WTC11 (cell line): Measurements from ENCODE around the gene KLHL5. TPM values are rescaled to one million over a fixed set of nuclear protein-coding genes. Genes with fewer than 3 reads are reported as not detected.

Experiments
- ATAC-seq: fragments of 200-7000 bp; cut with Tn5 transposase; 2 replicates; pipeline ENCODE4 v1.10.0; 2021; ENCODE audit warnings: mild to moderate bottlenecking, moderate library complexity
- CTCF ChIA-PET: fragments of 300-600 bp; sonication (Branson Sonifier 250); formaldehyde crosslinking; loops from one replicate; lab custom pipeline; 2021; ENCODE audit warnings: antibody characterized with exemption; lab: Charles Lee
- POLR2A ChIA-PET: fragments of 350-600 bp; sonication (Branson Sonifier 250); formaldehyde crosslinking; loops from one replicate; lab custom pipeline; 2021; ENCODE audit warnings: antibody characterized with exemption; lab: Charles Lee
- DNase-seq: peaks from one replicate; pipeline ENCODE4 v3.0.0; 2021; ENCODE audit warnings: low spot score
- H3K27ac Mint-ChIP-seq: 2 replicates; pipeline ENCODE4 v1.8.0; 2021; ENCODE audit warnings: mixed read lengths
- H3K27me3 Mint-ChIP-seq: 2 replicates; pipeline ENCODE4 v1.8.0; 2021; ENCODE audit warnings: low read depth, mild to moderate bottlenecking, moderate library complexity, mixed read lengths
- H3K36me3 Mint-ChIP-seq: 2 replicates; pipeline ENCODE4 v1.8.0; 2021; ENCODE audit warnings: mixed read lengths
- H3K4me1 Mint-ChIP-seq: 2 replicates; pipeline ENCODE4 v1.8.0; 2022; ENCODE audit warnings: mixed read lengths
- H3K4me3 Mint-ChIP-seq: 2 replicates; pipeline ENCODE4 v1.8.0; 2021; ENCODE audit warnings: mild to moderate bottlenecking, moderate library complexity, mixed read lengths
- H3K9me3 Mint-ChIP-seq: 2 replicates; pipeline ENCODE4 v1.8.0; 2021; ENCODE audit warnings: mixed read lengths
- ARID4B ChIP-seq: sonication (generic); formaldehyde crosslinking; IDR thresholded peaks from 2 replicates; pipeline ENCODE4 v1.8.0; 2023; ENCODE audit warnings: missing genetic modification reagents, mild to moderate bottlenecking, borderline replicate concordance
- CBFB ChIP-seq: sonication (generic); formaldehyde crosslinking; IDR thresholded peaks from 2 replicates; pipeline ENCODE4 v1.8.1; 2022; ENCODE audit warnings: mild to moderate bottlenecking, low read depth, missing genetic modification reagents
- CREB1 ChIP-seq: sonication (generic); formaldehyde crosslinking; IDR thresholded peaks from 2 replicates; pipeline ENCODE4 v1.8.0; 2023; ENCODE audit warnings: mild to moderate bottlenecking, missing genetic modification reagents
- CTCF ChIP-seq: fragments of 200-600 bp; IDR thresholded peaks from 2 replicates; pipeline ENCODE4 v1.8.0; 2022; ENCODE audit warnings: antibody characterized with exemption
- ELF4 ChIP-seq: sonication (generic); formaldehyde crosslinking; IDR thresholded peaks from 2 replicates; pipeline ENCODE4 v1.8.1; 2022; ENCODE audit warnings: low read depth, mild to moderate bottlenecking, moderate library complexity, missing genetic modification reagents
- EMX1 ChIP-seq: fragments of 250-450 bp; sonication (Bioruptor Pico); IDR thresholded peaks from 2 replicates; pipeline ENCODE4 v1.8.0; 2021; ENCODE audit warnings: mild to moderate bottlenecking
- FOXP4 ChIP-seq: sonication (generic); formaldehyde crosslinking; IDR thresholded peaks from 2 replicates; pipeline ENCODE4 v1.8.0; 2022; ENCODE audit warnings: mild to moderate bottlenecking, missing genetic modification reagents
- GRHL2 ChIP-seq: fragments of 250-450 bp; sonication (Bioruptor Pico); IDR thresholded peaks from 2 replicates; pipeline ENCODE4 v1.8.0; 2022; ENCODE audit warnings: mild to moderate bottlenecking, moderate library complexity; ENCODE audit not compliant: insufficient replicate concordance, severe bottlenecking
- JUN ChIP-seq: sonication (generic); formaldehyde crosslinking; IDR thresholded peaks from 2 replicates; pipeline ENCODE4 v1.8.0; 2023; ENCODE audit warnings: mild to moderate bottlenecking, missing genetic modification reagents
- KAT7 ChIP-seq: sonication (generic); formaldehyde crosslinking; IDR thresholded peaks from 2 replicates; pipeline ENCODE4 v1.8.1; 2023; ENCODE audit warnings: missing genetic modification reagents, mild to moderate bottlenecking, borderline replicate concordance
- MLX ChIP-seq: sonication (generic); formaldehyde crosslinking; IDR thresholded peaks from 2 replicates; pipeline ENCODE4 v1.8.1; 2023; ENCODE audit warnings: mild to moderate bottlenecking, missing genetic modification reagents, moderate library complexity
- RELA ChIP-seq: sonication (generic); formaldehyde crosslinking; IDR thresholded peaks from 2 replicates; pipeline ENCODE4 v1.8.1; 2022; ENCODE audit warnings: missing genetic modification reagents, mild to moderate bottlenecking, borderline replicate concordance
- SMAD3 ChIP-seq: sonication (generic); formaldehyde crosslinking; IDR thresholded peaks from 2 replicates; pipeline ENCODE4 v1.8.0; 2022; ENCODE audit warnings: missing genetic modification reagents, mild to moderate bottlenecking, borderline replicate concordance
- SMAD4 ChIP-seq: sonication (generic); formaldehyde crosslinking; IDR thresholded peaks from 2 replicates; pipeline ENCODE4 v1.8.0; 2022; ENCODE audit warnings: mild to moderate bottlenecking, missing genetic modification reagents
- TEAD1 ChIP-seq: sonication (generic); formaldehyde crosslinking; IDR thresholded peaks from 2 replicates; pipeline ENCODE4 v1.8.0; 2022; ENCODE audit warnings: mild to moderate bottlenecking, missing genetic modification reagents
- USF1 ChIP-seq: sonication (generic); formaldehyde crosslinking; IDR thresholded peaks from 2 replicates; pipeline ENCODE4 v1.8.0; 2022; ENCODE audit warnings: mild to moderate bottlenecking, missing genetic modification reagents
- ZNF138 ChIP-seq: sonication (generic); formaldehyde crosslinking; conservative IDR thresholded peaks from 2 replicates; pipeline ENCODE4 v1.8.1; 2022; ENCODE audit warnings: mild to moderate bottlenecking, moderate library complexity, missing genetic modification reagents
- ZNF232 ChIP-seq: sonication (generic); formaldehyde crosslinking; IDR thresholded peaks from 2 replicates; pipeline ENCODE4 v1.8.0; 2022; ENCODE audit warnings: mild to moderate bottlenecking, missing genetic modification reagents
- ZNF263 ChIP-seq: sonication (generic); formaldehyde crosslinking; IDR thresholded peaks from 2 replicates; pipeline ENCODE4 v1.8.1; 2022; ENCODE audit warnings: low read depth, mild to moderate bottlenecking, moderate library complexity, missing genetic modification reagents
- ZNF317 ChIP-seq: sonication (generic); formaldehyde crosslinking; IDR thresholded peaks from 2 replicates; pipeline ENCODE4 v1.8.1; 2023; ENCODE audit warnings: low read depth, mild to moderate bottlenecking, moderate library complexity, missing genetic modification reagents, borderline replicate concordance
- ZNF671 ChIP-seq: fragments of 250-450 bp; sonication (Bioruptor Pico); IDR thresholded peaks from 2 replicates; pipeline ENCODE4 v1.8.0; 2021; ENCODE audit warnings: mild to moderate bottlenecking
- total RNA-seq: library from RNA; stranded (reverse); gene quantifications from 3 replicates; pipeline ENCODE4 v1.2.3, GENCODE V29; 2021
- TF ChIP-seq, protein P1 (sequence below): sonication (generic); formaldehyde crosslinking; IDR thresholded peaks from 2 replicates; pipeline ENCODE4 v1.8.1; 2023; ENCODE audit warnings: mild to moderate bottlenecking, missing genetic modification reagents, moderate library complexity

Gene KLHL5
- total RNA-seq, 1 experiment from 2014 or later, result 21.1 TPM

DNA sequence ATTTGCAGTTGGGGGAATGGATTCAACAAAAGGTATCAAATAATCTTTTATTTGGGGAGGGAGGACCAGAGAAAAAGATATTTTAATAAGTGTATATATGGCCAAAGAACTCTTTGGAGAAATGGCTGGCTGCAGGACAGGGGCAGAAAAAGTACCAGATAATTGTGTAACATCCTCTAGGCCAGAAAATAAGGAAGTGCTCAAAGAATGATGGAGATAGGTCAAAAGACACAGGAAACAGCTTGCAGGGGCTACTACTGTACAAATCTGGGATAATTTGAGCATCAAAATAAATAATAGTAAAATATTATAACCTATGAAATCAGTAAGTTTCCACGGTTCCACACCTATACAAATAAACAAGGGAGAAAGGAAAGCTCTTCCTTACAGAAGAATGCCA, 34.8 kb downstream of the KLHL5 start:
- TF ChIP-seq ZNF138 (CRISPR knock-in tag) (no peak), SMAD3 (CRISPR knock-in tag) (no peak), USF1 (no peak), ELF4 (CRISPR knock-in tag) (no peak), ZNF671 (CRISPR knock-in tag) (no peak), TEAD1 (CRISPR knock-in tag) (no peak), ZNF317 (CRISPR knock-in tag) (no peak), GRHL2 (CRISPR knock-in tag) (no peak), KAT7 (CRISPR knock-in tag) (no peak), ZNF263 (CRISPR knock-in tag) (no peak), CTCF (no peak)
- H3K9me3 Mint-ChIP-seq, result no peaks in the 10 kb centered on the region

GRCh38 chr4:39097290-39097689, 35.3 kb downstream of the KLHL5 start:
- ATAC-seq (no peak), DNase-seq (no peak)
- CTCF ChIA-PET, result interaction anchor here (0.6 kb wide), 1 partner anchor 219 kb away, joined by 3 read pairs; no protein-coding TSS in a partner anchor
- no peaks in the 10 kb centered on the region for H3K27me3 Mint-ChIP-seq
- no peak overlapping the region for H3K4me3 Mint-ChIP-seq
- no peaks in the 10 kb centered on the region for H3K9me3 Mint-ChIP-seq
- no peaks in the 10 kb centered on the region for H3K36me3 Mint-ChIP-seq
- no peak for TF ChIP-seq CBFB (CRISPR knock-in tag)
- no peak for TF ChIP-seq ZNF138 (CRISPR knock-in tag)
- TF ChIP-seq SMAD4 (CRISPR knock-in tag), result no peak
- TF ChIP-seq MLX, result no peak
- TF ChIP-seq ARID4B (CRISPR knock-in tag), result no peak
- 0 out of 2 replicates have a peak, but pooled peaks cover 3% of the 10 kb centered on the region for H3K4me1 Mint-ChIP-seq
- POLR2A ChIA-PET, result no interaction called here
- H3K27ac Mint-ChIP-seq, result no peak overlapping the region

More for the DNA sequence above, 34.8 kb downstream of the KLHL5 start:
- Mint-ChIP-seq H3K27me3 (no peaks in the 10 kb centered on the region), H3K4me1 (0 out of 2 replicates have a peak, but pooled peaks cover 3% of the 10 kb centered on the region), H3K36me3 (no peaks in the 10 kb centered on the region), H3K27ac (no peak overlapping the region), H3K4me3 (no peak overlapping the region)
- ATAC-seq, result no peak
- CTCF ChIA-PET, result no interaction called here
- no peak for DNase-seq
- POLR2A ChIA-PET, result no interaction called here

- H3K27me3 Mint-ChIP-seq, result no peaks in the 10 kb centered on the region
- H3K27ac Mint-ChIP-seq, result no peak overlapping the region
- peaks cover 7% of the 10 kb centered on the region for H3K36me3 Mint-ChIP-seq
- ChIA-PET CTCF (no interaction called here), POLR2A (no interaction called here)
- peaks cover 8% of the 10 kb centered on the region for H3K9me3 Mint-ChIP-seq
- H3K4me3 Mint-ChIP-seq, result no peak overlapping the region
- H3K4me1 Mint-ChIP-seq, result 0 out of 2 replicates have a peak, but pooled peaks cover 3% of the 10 kb centered on the region
- DNase-seq (no peak), ATAC-seq (no peak)
- TF ChIP-seq ZNF232 (CRISPR knock-in tag) (no peak), ZNF671 (CRISPR knock-in tag) (no peak), FOXP4 (CRISPR knock-in tag) (no peak), RELA (CRISPR knock-in tag) (no peak), JUN (no peak), EMX1 (CRISPR knock-in tag) (no peak), CREB1 (CRISPR knock-in tag) (no peak)
- TF ChIP-seq, protein P1, sequence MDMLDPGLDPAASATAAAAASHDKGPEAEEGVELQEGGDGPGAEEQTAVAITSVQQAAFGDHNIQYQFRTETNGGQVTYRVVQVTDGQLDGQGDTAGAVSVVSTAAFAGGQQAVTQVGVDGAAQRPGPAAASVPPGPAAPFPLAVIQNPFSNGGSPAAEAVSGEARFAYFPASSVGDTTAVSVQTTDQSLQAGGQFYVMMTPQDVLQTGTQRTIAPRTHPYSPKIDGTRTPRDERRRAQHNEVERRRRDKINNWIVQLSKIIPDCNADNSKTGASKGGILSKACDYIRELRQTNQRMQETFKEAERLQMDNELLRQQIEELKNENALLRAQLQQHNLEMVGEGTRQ (CRISPR knock-in tag), result no peak
Measured at GRCh38 chr4:39102297-39102696, 40.3 kb downstream of the KLHL5 start.
